Naive thymus-derived CD4-positive, alpha-beta T cell (primary cell): ENCODE measurements around the gene GSTCD. TPM values are rescaled to one million over a fixed set of nuclear protein-coding genes. Genes with fewer than 3 reads are reported as not detected.
A peak's percentile ranks its signal among the peaks of the same experiment; 100 is the strongest.
"Not testable (repeated sequence)": the region's sequence is repeated elsewhere in the genome, so short reads cannot be mapped to it uniquely, and the experiment has no call there.

Experiments used
- ATAC-seq: fragments of 150-1000 bp; cut with Tn5 transposase; 2 replicates; pipeline ENCODE4 v1.10.0; 2021; ENCODE audit warnings: mild to moderate bottlenecking, moderate library complexity
- CTCF ChIA-PET: fragments of 350-600 bp; sonication (Branson Sonifier 250); formaldehyde crosslinking; loops from one replicate; lab custom pipeline; 2021; ENCODE audit warnings: antibody characterized with exemption; lab: Charles Lee
- POLR2A ChIA-PET: fragments of 350-600 bp; sonication (Branson Sonifier 250); formaldehyde crosslinking; loops from one replicate; lab custom pipeline; 2021; ENCODE audit warnings: antibody characterized with exemption, inconsistent platforms; lab: Charles Lee
- DNase-seq, 9 donors: peaks; one replicate each; pipeline versions ENCODE4 v3.0.0 to v3.0.0-alpha.2; 2020 to 2022; ENCODE audit warnings: mixed read lengths in 1 of 9
- H3K27ac ChIP-seq: one replicate; pipeline ENCODE4 v1.7.0; 2013; ENCODE audit warnings: mild to moderate bottlenecking, low read depth, low read length, moderate library complexity
- H3K27me3 ChIP-seq, 2 donors: one replicate each; pipeline ENCODE4 v1.7.0; 2013; ENCODE audit warnings: low read length in 2 of 2, mild to moderate bottlenecking in 2 of 2, moderate library complexity in 2 of 2; ENCODE audit not compliant: control insufficient read depth in 2 of 2, insufficient read depth in 2 of 2
- H3K36me3 ChIP-seq, 3 experiments: 1 replicate in 2 of 3; 2 replicates in 1 of 3; pipeline ENCODE4 v1.7.0; 2013; ENCODE audit warnings: low read length in 3 of 3, mild to moderate bottlenecking in 3 of 3, moderate library complexity in 1 of 3; ENCODE audit not compliant: insufficient read depth in 3 of 3, control insufficient read depth in 2 of 3
- H3K4me1 ChIP-seq, 2 donors: one replicate each; pipeline ENCODE4 v1.7.0; 2013; ENCODE audit warnings: low read length in 2 of 2, mild to moderate bottlenecking in 2 of 2, moderate library complexity in 1 of 2; ENCODE audit not compliant: control insufficient read depth in 2 of 2, insufficient read depth in 2 of 2
- H3K4me3 ChIP-seq: 2 replicates; pipeline ENCODE4 v1.7.0; 2013; ENCODE audit warnings: mild to moderate bottlenecking, low read length
- H3K9me3 ChIP-seq, 3 experiments: 1 replicate in 2 of 3; 2 replicates in 1 of 3; pipeline ENCODE4 v1.7.0; 2013; ENCODE audit warnings: low read length in 3 of 3; ENCODE audit not compliant: control insufficient read depth in 2 of 3
- H3K27ac Mint-ChIP-seq, 9 donors: one replicate each; pipeline ENCODE4 v1.8.0; 2020 to 2022; ENCODE audit warnings: mixed read lengths in 9 of 9, mild to moderate bottlenecking in 8 of 9, moderate library complexity in 5 of 9, inconsistent platforms in 2 of 9
- H3K27me3 Mint-ChIP-seq, 5 donors: one replicate each; pipeline ENCODE4 v1.8.0; 2021 to 2022; ENCODE audit warnings: mixed read lengths in 5 of 5, mild to moderate bottlenecking in 1 of 5
- H3K36me3 Mint-ChIP-seq, 5 donors: one replicate each; pipeline ENCODE4 v1.8.0; 2020 to 2022; ENCODE audit warnings: mixed read lengths in 5 of 5, mild to moderate bottlenecking in 3 of 5, inconsistent platforms in 1 of 5
- H3K4me1 Mint-ChIP-seq, 7 donors: one replicate each; pipeline ENCODE4 v1.8.0; 2020 to 2022; ENCODE audit warnings: mixed read lengths in 7 of 7, mild to moderate bottlenecking in 3 of 7, inconsistent platforms in 1 of 7
- H3K4me3 Mint-ChIP-seq, 10 donors: one replicate each; pipeline ENCODE4 v1.8.0; 2020 to 2022; ENCODE audit warnings: mild to moderate bottlenecking in 10 of 10, mixed read lengths in 10 of 10, moderate library complexity in 6 of 10, inconsistent platforms in 2 of 10
- H3K9me3 Mint-ChIP-seq, 11 donors: one replicate each; pipeline ENCODE4 v1.8.0; 2020 to 2022; ENCODE audit warnings: mixed read lengths in 11 of 11, mild to moderate bottlenecking in 4 of 11, inconsistent platforms in 1 of 11, moderate library complexity in 1 of 11
- intact Hi-C, 2 donors: fragments of 100-400 bp; cut with micrococcal nuclease; formaldehyde crosslinking; loops; one replicate each; pipeline ENCODE4 v1.15.1; 2023
- polyA plus RNA-seq, 2 donors: library from polyadenylated mRNA; unstranded; fragments of 300-500 nt; fragmentation: Illumina TruSeq; gene quantifications; one replicate each; pipeline ENCODE4 v1.2.3, GENCODE V29; 2021
- total RNA-seq, 6 experiments: library from RNA in 5 of 6; stranded (reverse) in 5 of 6; gene quantifications; 1 replicate in 5 of 6; 2 replicates in 1 of 6; pipeline ENCODE4 v1.2.3 and lab custom pipeline; 2021 to 2026

The GSTCD gene
- total and polyA plus RNA-seq, 7 experiments from 2014 or later = 3.8 to 9.2 (median 5.8) TPM

DNA sequence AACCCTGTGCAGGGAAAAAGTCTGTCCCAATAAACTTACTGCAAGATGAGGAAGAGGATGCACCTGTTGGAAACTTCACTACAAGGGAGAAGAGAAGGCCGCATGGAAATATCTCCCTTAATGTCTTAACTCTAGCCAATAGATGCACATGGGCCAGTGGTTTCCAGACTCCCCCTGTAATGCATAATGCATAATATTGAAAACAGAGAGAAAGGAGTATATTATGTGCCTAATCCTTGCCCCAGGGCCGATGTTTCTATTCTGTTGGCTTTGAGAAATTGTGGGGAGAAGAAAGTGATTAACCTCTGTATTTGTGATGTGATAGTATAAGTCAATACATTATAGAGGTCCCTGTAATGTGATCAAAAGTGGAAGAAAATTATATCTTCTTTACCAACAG lies 37.3 kb upstream of the GSTCD start:
- ATAC-seq (no peak), DNase-seq (no peak)
- Histone ChIP-seq H3K9me3 (no peaks in the 10 kb centered on the region), H3K4me3 (no peak overlapping the region), H3K27ac (no peak overlapping the region), H3K4me1 (no peaks in the 10 kb centered on the region), H3K36me3 (no peaks in the 10 kb centered on the region), H3K27me3 (no peaks in the 10 kb centered on the region)
- no peak overlapping the region for H3K27ac Mint-ChIP-seq
- intact Hi-C loops = no loop called here
- H3K27me3 Mint-ChIP-seq = peaks cover 11 to 27% (median 20%) of the 10 kb centered on the region in 5 donors
- CTCF ChIA-PET = no interaction called here
- no peaks in the 10 kb centered on the region for H3K36me3 Mint-ChIP-seq
- POLR2A ChIA-PET = no interaction called here
- H3K4me3 Mint-ChIP-seq = no peak overlapping the region
- H3K9me3 Mint-ChIP-seq = no peaks in the 10 kb centered on the region
- H3K4me1 Mint-ChIP-seq = no peaks in the 10 kb centered on the region

GRCh38 chr4:105674011-105674410 lies 34.6 kb upstream of the GSTCD start:
- no peak overlapping the region for H3K4me3 ChIP-seq
- no peak overlapping the region for H3K27ac Mint-ChIP-seq
- H3K4me1 ChIP-seq = no peaks in the 10 kb centered on the region
- ATAC-seq (no peak), DNase-seq (no peak)
- no peaks in the 10 kb centered on the region for H3K36me3 ChIP-seq
- no peak overlapping the region for H3K4me3 Mint-ChIP-seq
- intact Hi-C loops = no loop called here
- no peaks in the 10 kb centered on the region for H3K27me3 ChIP-seq
- no peak overlapping the region for H3K27ac ChIP-seq
- H3K27me3 Mint-ChIP-seq = peaks cover 6 to 17% (median 14%) of the 10 kb centered on the region in 5 donors
- H3K9me3 ChIP-seq = no peaks in the 10 kb centered on the region
- POLR2A ChIA-PET = no interaction called here
- H3K9me3 Mint-ChIP-seq = no peaks in the 10 kb centered on the region
- H3K4me1 Mint-ChIP-seq = no peaks in the 10 kb centered on the region
- no peaks in the 10 kb centered on the region for H3K36me3 Mint-ChIP-seq
- CTCF ChIA-PET = no interaction called here

GRCh38 chr4:105677709-105678108 lies 30.9 kb upstream of the GSTCD start:
- Mint-ChIP-seq H3K4me3 (no peak overlapping the region), H3K27me3 (peaks cover 0 to 7% (median 5%) of the 10 kb centered on the region in 5 donors), H3K36me3 (peaks cover 0 to 14% (median 6%) of the 10 kb centered on the region in 5 donors), H3K4me1 (no peaks in the 10 kb centered on the region), H3K27ac (no peak overlapping the region), H3K9me3 (no peaks in the 10 kb centered on the region)
- intact Hi-C loops = no loop called here
- Histone ChIP-seq H3K27ac (no peak overlapping the region), H3K36me3 (peaks cover 0 to 2% (median 0%) of the 10 kb centered on the region in 3 experiments), H3K27me3 (no peaks in the 10 kb centered on the region), H3K4me1 (no peaks in the 10 kb centered on the region), H3K9me3 (no peaks in the 10 kb centered on the region), H3K4me3 (no peak overlapping the region)
- POLR2A ChIA-PET = no interaction called here
- DNase-seq (no peak), ATAC-seq (no peak)
- CTCF ChIA-PET = no interaction called here

- H3K36me3 ChIP-seq = peaks cover 0 to 5% (median 0%) of the 10 kb centered on the region in 3 experiments
- ATAC-seq (no peak), DNase-seq (no peak)
- Mint-ChIP-seq H3K36me3 (peaks cover 0 to 20% (median 10%) of the 10 kb centered on the region in 5 donors), H3K27me3 (no peaks in the 10 kb centered on the region), H3K4me1 (no peaks in the 10 kb centered on the region), H3K27ac (no peak overlapping the region), H3K4me3 (no peak overlapping the region), H3K9me3 (no peaks in the 10 kb centered on the region)
- H3K27me3 ChIP-seq = no peaks in the 10 kb centered on the region
- no peak overlapping the region for H3K4me3 ChIP-seq
- intact Hi-C loops = no loop called here
- ChIA-PET POLR2A (no interaction called here), CTCF (no interaction called here)
- H3K27ac ChIP-seq = no peak overlapping the region
- no peaks in the 10 kb centered on the region for H3K9me3 ChIP-seq
- H3K4me1 ChIP-seq = no peaks in the 10 kb centered on the region
Observed at GRCh38 chr4:105679186-105679585, 29.4 kb upstream of the GSTCD start.

DNA sequence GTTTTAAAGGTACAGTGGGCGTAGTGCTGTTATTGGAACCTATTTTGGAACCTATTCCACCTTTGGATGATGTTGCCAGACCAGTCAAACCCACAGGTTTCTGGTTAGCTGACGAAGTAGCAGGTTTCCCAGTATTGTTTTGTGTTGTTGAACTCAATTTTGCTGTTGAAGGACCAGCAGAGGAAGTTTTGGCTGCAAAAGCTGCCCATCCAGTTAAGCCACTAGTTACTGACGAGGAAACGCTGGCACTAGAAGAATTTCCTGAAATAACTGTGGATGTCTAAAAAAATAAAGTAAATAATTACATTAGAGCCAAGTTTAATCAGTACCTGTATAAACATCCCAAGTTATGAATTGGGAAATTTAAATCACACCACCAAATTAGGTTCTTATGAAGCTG lies 25.5 kb upstream of the GSTCD start:
- ChIA-PET CTCF (no interaction called here), POLR2A (no interaction called here)
- no peak for DNase-seq
- Mint-ChIP-seq H3K36me3 (peaks cover 0 to 28% (median 17%) of the 10 kb centered on the region in 5 donors), H3K4me1 (no peaks in the 10 kb centered on the region), H3K27ac (no peak overlapping the region), H3K4me3 (no peak overlapping the region), H3K27me3 (no peaks in the 10 kb centered on the region), H3K9me3 (no peaks in the 10 kb centered on the region)
- H3K36me3 ChIP-seq = peaks cover under 1 to 21% (median 9%) of the 10 kb centered on the region in 3 experiments
- no peak overlapping the region for H3K4me3 ChIP-seq
- H3K27ac ChIP-seq = no peak overlapping the region
- no peaks in the 10 kb centered on the region for H3K4me1 ChIP-seq
- H3K9me3 ChIP-seq = no peaks in the 10 kb centered on the region
- no peaks in the 10 kb centered on the region for H3K27me3 ChIP-seq
- ATAC-seq = no peak
- intact Hi-C loops = no loop called here

DNA sequence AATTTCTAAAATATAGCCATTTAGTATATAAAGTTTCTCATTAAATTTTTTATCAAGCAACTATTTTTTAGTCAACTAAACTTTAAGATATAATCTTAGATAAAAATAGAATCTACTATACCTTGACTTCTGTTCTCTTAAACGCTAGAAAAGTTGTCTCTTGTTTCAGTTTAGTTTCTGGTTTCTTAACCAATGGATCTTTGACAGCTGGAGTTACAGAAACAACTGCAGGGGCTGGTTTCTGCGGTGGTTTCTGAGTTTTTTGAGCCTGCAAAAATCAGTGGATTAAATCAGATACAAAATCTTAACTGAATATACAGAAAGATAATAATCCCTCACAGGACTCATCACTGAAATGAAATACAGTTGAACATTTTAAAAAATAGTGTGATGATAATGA lies 22.0 kb upstream of the GSTCD start:
- ChIA-PET POLR2A (no interaction called here), CTCF (no interaction called here)
- peaks cover 0 to 5% (median 0%) of the 10 kb centered on the region in 7 donors for H3K4me1 Mint-ChIP-seq
- Histone ChIP-seq H3K27me3 (no peaks in the 10 kb centered on the region), H3K4me3 (no peak overlapping the region), H3K9me3 (no peaks in the 10 kb centered on the region), H3K27ac (no peak overlapping the region), H3K36me3 (peaks cover 6 to 44% (median 13%) of the 10 kb centered on the region in 3 experiments), H3K4me1 (no peaks in the 10 kb centered on the region)
- intact Hi-C loops = no loop called here
- no peak for DNase-seq
- H3K27me3 Mint-ChIP-seq = no peaks in the 10 kb centered on the region
- no peak for ATAC-seq
- H3K4me3 Mint-ChIP-seq = no peak overlapping the region
- H3K9me3 Mint-ChIP-seq = no peaks in the 10 kb centered on the region
- no peak overlapping the region for H3K27ac Mint-ChIP-seq
- peaks cover 0 to 45% (median 23%) of the 10 kb centered on the region in 5 donors for H3K36me3 Mint-ChIP-seq

GRCh38 chr4:105694812-105695211 lies 13.8 kb upstream of the GSTCD start:
- H3K4me1 ChIP-seq, H3K4me3 Mint-ChIP-seq, H3K4me3 ChIP-seq, H3K27ac ChIP-seq, POLR2A ChIA-PET, DNase-seq, H3K9me3 ChIP-seq, intact Hi-C loops, H3K27me3 Mint-ChIP-seq, H3K27me3 ChIP-seq, ATAC-seq, H3K9me3 Mint-ChIP-seq: not testable (repeated sequence)
- H3K4me1 Mint-ChIP-seq = peaks cover 3 to 13% (median 7%) of the 10 kb centered on the region in 7 donors
- peaks cover 5 to 44% (median 5%) of the 10 kb centered on the region in 3 experiments for H3K36me3 ChIP-seq
- CTCF ChIA-PET = interaction anchor here (0.7 kb wide), 1 partner anchor 16 kb away, joined by 3 read pairs; no protein-coding TSS in a partner anchor
- H3K36me3 Mint-ChIP-seq = peaks cover 9 to 45% (median 29%) of the 10 kb centered on the region in 5 donors
- peak overlapping the region in 1 of 9 donors; percentile 36 for H3K27ac Mint-ChIP-seq
